ENCODE data around the gene CFAP68.
A peak's percentile ranks its signal among the peaks of the same experiment; 100 is the strongest.

DNA sequence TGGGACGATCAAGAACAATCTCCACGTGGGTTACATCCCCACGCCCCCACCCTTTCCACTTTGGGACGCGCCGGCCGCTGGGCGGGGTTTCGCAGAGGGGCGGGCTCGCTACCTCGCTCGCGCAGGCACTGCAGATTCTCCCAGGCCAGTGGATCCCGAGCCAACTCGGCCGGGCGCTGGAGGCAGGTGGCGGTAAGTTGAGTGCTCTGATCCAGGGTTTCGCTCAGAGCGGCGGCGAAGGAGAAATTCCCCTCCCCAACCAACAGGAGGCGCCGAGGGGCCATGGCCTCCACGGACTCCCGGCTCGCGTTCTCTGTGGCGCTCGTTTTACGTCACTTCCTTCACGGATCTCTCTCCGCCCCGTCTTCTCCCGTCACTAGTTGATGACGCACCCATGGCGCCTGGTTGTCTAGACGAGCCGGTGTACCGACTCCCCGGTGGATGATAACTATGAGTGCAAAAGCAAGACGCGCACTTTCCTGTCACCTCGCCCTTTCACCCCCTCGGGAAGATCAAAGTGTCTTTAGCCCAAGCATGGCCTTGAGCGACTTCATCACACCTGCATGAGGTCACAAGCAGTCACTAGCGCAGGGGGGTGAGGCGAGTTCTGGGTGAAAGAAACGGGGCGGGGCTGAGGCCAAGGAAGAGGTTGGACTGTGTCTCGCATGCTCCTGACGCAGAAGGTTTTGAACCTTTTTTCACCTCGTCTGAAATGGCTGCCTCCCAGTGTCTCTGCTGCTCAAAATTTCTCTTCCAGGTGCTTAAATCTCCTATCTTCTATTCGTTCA, at the start of gene CFAP68, which contains the start of gene FDXACB1:
- TF ChIP-seq POLR2A (IDR thresholded peaks at IDR 0.05; ENCODE audit: low read depth, low read length) (peak; percentile 34; the same call in 1 of the 2 replicates), CHD1 (IDR thresholded peaks at IDR 0.05; ENCODE audit: low read depth, low read length) (no peak; the same call in 1 of the 2 replicates), MXI1 (IDR thresholded peaks at IDR 0.05; ENCODE audit: borderline replicate concordance, low read depth, low read length) (0 out of 2 replicates have a peak, but pooled peaks have one; percentile 80), ELK1 (IDR thresholded peaks at IDR 0.05; ENCODE audit: borderline replicate concordance, low read depth, low read length) (no peak), SMC3 (IDR thresholded peaks at IDR 0.05; ENCODE audit: low read depth, low read length) (peak; percentile 93), FOS (IDR thresholded peaks at IDR 0.05; ENCODE audit: low read depth, low read length) (peak; percentile 57), USF2 (IDR thresholded peaks at IDR 0.05; ENCODE audit: low read depth, low read length) (peak; percentile 11; the same call in 1 of the 2 replicates), RCOR1 (IDR thresholded peaks at IDR 0.05; ENCODE audit: insufficient replicate concordance, low read length) (no peak), CEBPB (IDR thresholded peaks at IDR 0.05; ENCODE audit: low read depth, low read length) (no peak), RFX5 (IDR thresholded peaks at IDR 0.05; ENCODE audit: low read depth, low read length) (no peak), RAD21 (IDR thresholded peaks at IDR 0.05; ENCODE audit: low read length) (peak; percentile 97)
- TF ChIP-seq, protein P1, sequence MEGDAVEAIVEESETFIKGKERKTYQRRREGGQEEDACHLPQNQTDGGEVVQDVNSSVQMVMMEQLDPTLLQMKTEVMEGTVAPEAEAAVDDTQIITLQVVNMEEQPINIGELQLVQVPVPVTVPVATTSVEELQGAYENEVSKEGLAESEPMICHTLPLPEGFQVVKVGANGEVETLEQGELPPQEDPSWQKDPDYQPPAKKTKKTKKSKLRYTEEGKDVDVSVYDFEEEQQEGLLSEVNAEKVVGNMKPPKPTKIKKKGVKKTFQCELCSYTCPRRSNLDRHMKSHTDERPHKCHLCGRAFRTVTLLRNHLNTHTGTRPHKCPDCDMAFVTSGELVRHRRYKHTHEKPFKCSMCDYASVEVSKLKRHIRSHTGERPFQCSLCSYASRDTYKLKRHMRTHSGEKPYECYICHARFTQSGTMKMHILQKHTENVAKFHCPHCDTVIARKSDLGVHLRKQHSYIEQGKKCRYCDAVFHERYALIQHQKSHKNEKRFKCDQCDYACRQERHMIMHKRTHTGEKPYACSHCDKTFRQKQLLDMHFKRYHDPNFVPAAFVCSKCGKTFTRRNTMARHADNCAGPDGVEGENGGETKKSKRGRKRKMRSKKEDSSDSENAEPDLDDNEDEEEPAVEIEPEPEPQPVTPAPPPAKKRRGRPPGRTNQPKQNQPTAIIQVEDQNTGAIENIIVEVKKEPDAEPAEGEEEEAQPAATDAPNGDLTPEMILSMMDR (conservative IDR thresholded peaks at IDR 0.05; ENCODE audit: low read depth, low read length) = peak; percentile 99

All from IMR-90 (cell line).